PFSK-1 (cell line): ENCODE data around the gene MAD1L1.

Experiments used
- FOXP2 ChIP-seq: optimal IDR thresholded peaks from 2 replicates; pipeline ENCODE3; 2011; ENCODE audit warnings: borderline replicate concordance, control low read depth, inconsistent platforms; ENCODE audit not compliant: insufficient read depth; ENCODE audit errors: extremely low read length, extremely low read depth
- POLR2AphosphoS5 ChIP-seq: IDR thresholded peaks from 2 replicates; pipeline ENCODE4 v1.6.1; 2012; ENCODE audit warnings: low read depth, mild to moderate bottlenecking, control low read depth, low read length, moderate library complexity
- REST ChIP-seq, 2 experiments: IDR thresholded peaks; 2 replicates each; pipeline versions ENCODE4 v1.6.1 to v1.8.0; 2011 to 2012; ENCODE audit warnings: low read depth in 2 of 2, low read length in 2 of 2, control low read depth in 1 of 2, inconsistent platforms in 1 of 2, mild to moderate bottlenecking in 1 of 2, moderate library complexity in 1 of 2; ENCODE audit not compliant: insufficient read depth in 1 of 2
- SIN3A ChIP-seq: IDR thresholded peaks from 2 replicates; pipeline ENCODE4 v1.6.1; 2012; ENCODE audit warnings: mild to moderate bottlenecking, low read length, moderate library complexity, borderline replicate concordance; ENCODE audit not compliant: insufficient read depth
- TAF1 ChIP-seq: IDR thresholded peaks from 2 replicates; pipeline ENCODE4 v1.6.1; 2012; ENCODE audit warnings: low read length, control low read depth, borderline replicate concordance; ENCODE audit not compliant: insufficient read depth

Gene MAD1L1

GRCh38 chr7:2158331-2159175 lies 74.2 kb downstream of the MAD1L1 start:
- TF ChIP-seq SIN3A = no peak
- no peak for TF ChIP-seq FOXP2
- no peak for TF ChIP-seq REST (IDR thresholded peaks at IDR 0.05; ENCODE audit: insufficient read depth in 1 of 2, low read depth in 2 of 2, low read length in 2 of 2)
- no peak for TF ChIP-seq TAF1
- TF ChIP-seq POLR2AphosphoS5 = no peak

GRCh38 chr7:2157473-2158279 lies 75.1 kb downstream of the MAD1L1 start:
- TF ChIP-seq TAF1 (no peak), POLR2AphosphoS5 (no peak), FOXP2 (peak; percentile 67), SIN3A (peak; percentile 88; the same call in 1 of the 2 replicates), REST (IDR thresholded peaks at IDR 0.05; ENCODE audit: insufficient read depth in 1 of 2, low read depth in 2 of 2, low read length in 2 of 2) (no peak)

- no peak for TF ChIP-seq FOXP2
- TF ChIP-seq POLR2AphosphoS5 = no peak
These were observed 75.8 kb downstream of the MAD1L1 start for GRCh38 chr7:2156756-2157472.

- TF ChIP-seq SIN3A (no peak), FOXP2 (no peak), POLR2AphosphoS5 (no peak)
These were observed 77.9 kb downstream of the MAD1L1 start for GRCh38 chr7:2154831-2155230.

- TF ChIP-seq POLR2AphosphoS5 (no peak), TAF1 (no peak), SIN3A (no peak)
These were observed 78.6 kb downstream of the MAD1L1 start for GRCh38 chr7:2154121-2154520.

- TF ChIP-seq REST (IDR thresholded peaks at IDR 0.05; ENCODE audit: insufficient read depth in 1 of 2, low read depth in 2 of 2, low read length in 2 of 2) (no peak), SIN3A (no peak), TAF1 (no peak), FOXP2 (no peak), POLR2AphosphoS5 (no peak)
These were observed 80.1 kb downstream of the MAD1L1 start for GRCh38 chr7:2152646-2153045.
